Measurements from ENCODE around the gene BNIP3.

GRCh38 chr10:132030898-132031463, 49.3 kb upstream of the BNIP3 start:
- no peak for TF ChIP-seq POLR2AphosphoS5 (IDR thresholded peaks at IDR 0.05; ENCODE audit: insufficient read depth, low read depth, low read length)
- no peak for TF ChIP-seq POLR2A (IDR thresholded peaks at IDR 0.05; ENCODE audit: low read depth, low read length)
- no peak for TF ChIP-seq MYC (IDR thresholded peaks at IDR 0.05; ENCODE audit: low read depth, low read length)
- no peak for TF ChIP-seq EZH2 (IDR thresholded peaks at IDR 0.05; ENCODE audit: borderline replicate concordance, low read depth, low read length, severe bottlenecking)
- TF ChIP-seq CTCF (IDR thresholded peaks at IDR 0.05; ENCODE audit: extremely low read depth in 1 of 2, insufficient read depth in 1 of 2, low read depth in 1 of 2, low read length in 2 of 2) = no peak
- TF ChIP-seq, protein P1, sequence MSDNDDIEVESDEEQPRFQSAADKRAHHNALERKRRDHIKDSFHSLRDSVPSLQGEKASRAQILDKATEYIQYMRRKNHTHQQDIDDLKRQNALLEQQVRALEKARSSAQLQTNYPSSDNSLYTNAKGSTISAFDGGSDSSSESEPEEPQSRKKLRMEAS (IDR thresholded peaks at IDR 0.05; ENCODE audit: insufficient read depth, insufficient read length) = no peak
- TF ChIP-seq JUN (IDR thresholded peaks at IDR 0.05; ENCODE audit: borderline replicate concordance, insufficient read depth, insufficient read length, low read depth) = no peak
- TF ChIP-seq FOS (IDR thresholded peaks at IDR 0.05; ENCODE audit: borderline replicate concordance, insufficient read depth, low read length) = no peak
- no peak for TF ChIP-seq GATA2 (IDR thresholded peaks at IDR 0.05; ENCODE audit: insufficient read depth, insufficient read length, low read depth, low read length)

Measured in endothelial cell of umbilical vein (primary cell).